GM23248 (cell line): Measurements from ENCODE around the gene PROCR.

ENCODE experiments used
- EZH2 ChIP-seq: fragments of 200-600 bp; sonication (generic); IDR thresholded peaks from 2 replicates; pipeline ENCODE4 v1.6.1; 2018; ENCODE audit warnings: antibody characterized with exemption, mild to moderate bottlenecking; ENCODE audit not compliant: insufficient read depth, poor library complexity, severe bottlenecking
- EZH2phosphoT487 ChIP-seq: fragments of 200-600 bp; sonication (generic); IDR thresholded peaks from 2 replicates; pipeline ENCODE4 v1.6.1; 2018; ENCODE audit warnings: antibody characterized with exemption, moderate library complexity, mild to moderate bottlenecking, low read depth; ENCODE audit not compliant: insufficient read depth

DNA sequence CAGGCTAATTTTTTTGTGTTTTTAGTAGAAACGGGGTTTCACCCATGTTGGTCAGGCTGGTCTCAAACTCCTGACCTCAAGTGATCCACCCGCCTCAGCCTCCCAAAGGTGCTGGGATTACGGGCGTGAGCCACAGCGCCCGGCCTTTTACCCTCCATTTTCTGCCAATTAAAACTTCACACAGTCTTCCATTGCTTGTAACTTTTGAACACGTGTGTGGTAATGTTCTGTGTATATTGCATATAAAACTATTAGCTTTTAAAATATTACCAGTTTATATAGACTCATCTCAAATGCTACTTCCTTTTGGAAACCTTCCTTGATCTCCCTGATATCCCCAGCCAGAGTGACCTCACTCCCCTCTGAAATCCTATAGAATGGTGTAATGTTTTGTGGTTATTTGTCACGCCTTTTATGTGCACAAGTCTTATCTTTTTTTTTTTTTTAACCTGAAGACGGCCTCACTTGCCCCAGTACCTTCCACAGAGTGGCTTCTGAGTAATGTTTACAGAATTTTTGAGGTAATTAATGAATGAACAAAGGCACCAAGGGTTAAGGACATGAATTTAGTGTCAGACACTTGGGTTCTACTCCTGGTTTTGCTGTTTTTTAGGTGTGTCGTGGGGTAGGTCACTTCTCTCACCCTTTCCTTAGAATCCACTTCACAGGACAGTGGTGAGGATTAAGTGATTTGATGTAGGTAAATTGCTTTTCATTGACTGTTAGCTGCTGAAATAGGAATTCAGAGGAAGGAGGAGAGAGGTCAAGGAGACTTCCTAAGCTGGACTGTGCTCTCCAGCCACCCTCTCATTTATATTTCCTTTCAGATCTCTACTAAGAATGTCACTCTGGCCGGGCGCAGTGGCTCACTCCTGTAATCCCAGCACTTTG, 43.4 kb downstream of the PROCR start:
- TF ChIP-seq EZH2 (no peak), EZH2phosphoT487 (no peak)
